ELR (cell line): ENCODE results near the gene SMIM7.
A peak's percentile ranks its signal among the peaks of the same experiment; 100 is the strongest.
"Not testable (repeated sequence)": the region's sequence is repeated elsewhere in the genome, so short reads cannot be mapped to it uniquely, and the experiment has no call there.

ENCODE experiments used
- DNase-seq: peaks from one replicate; pipeline ENCODE4 v3.0.0-alpha.2; 2015; ENCODE audit warnings: low read depth

The SMIM7 gene

DNA sequence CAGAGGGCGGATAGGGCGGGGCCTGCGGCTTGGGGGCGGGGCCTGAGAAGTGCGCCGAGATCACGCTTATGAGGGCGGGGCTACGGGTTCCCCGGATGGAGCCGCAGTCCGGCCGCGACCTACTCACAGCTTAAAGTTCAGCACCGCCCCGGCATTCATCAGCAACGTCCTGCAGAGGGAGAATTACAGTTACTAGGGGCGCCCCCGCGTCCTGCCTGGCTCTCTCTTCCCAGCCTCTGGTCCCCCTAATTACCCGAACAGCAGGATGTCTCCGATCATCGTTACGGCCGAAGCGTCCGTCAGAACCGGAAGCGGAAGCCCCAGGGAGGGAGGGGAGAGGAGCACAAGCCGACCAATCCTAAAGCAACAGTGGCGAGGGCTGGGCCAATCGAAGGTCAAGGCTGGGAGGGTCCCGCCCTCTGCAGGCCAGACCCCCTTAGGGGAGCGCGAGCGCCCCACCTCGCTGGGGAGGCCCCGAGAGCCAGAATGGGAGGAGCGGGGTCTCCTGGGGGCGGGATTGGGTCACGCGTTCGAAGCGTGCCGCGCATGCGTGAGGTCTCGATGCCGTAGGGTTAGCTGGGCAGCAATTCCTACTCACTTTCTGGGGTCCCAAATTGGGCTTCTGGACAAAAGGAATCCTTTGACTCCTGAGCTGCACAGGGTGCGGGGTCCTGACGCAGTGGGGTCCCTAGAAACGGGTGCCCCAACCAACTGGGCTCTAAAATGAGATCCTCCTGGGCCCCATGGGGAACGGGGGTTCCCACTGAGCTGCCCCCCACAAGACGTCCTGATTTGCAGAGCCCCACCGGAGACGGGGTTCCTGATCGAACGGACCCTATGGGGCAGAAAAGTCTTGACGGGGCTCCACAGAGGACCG lies at the start of gene SMIM7:
Gene SMIM7 (minus strand): TSS at position 313 of the 877 bp plus-strand sequence. CDS start 34 bp downstream, at position 279.
- peak; percentile 99 for DNase-seq

DNA sequence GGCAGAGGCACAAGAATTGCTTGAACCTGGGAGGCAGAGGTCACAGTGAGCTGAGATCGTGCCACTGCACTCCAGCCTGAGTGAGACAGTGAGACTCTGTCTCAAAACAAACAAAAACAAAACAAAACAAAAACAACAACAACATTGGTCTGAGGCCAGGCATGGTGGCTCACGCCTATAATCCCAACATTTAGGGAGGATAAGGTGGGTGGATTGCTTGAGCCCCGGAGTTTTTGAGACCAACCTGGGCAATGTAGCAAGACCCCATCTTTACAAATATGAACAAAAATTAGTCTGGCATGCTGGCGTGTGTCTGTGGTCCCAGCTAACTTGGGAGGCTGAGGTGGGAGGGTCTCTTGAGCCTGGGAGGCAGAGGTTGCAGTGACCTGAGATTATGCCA lies 43.7 kb upstream of the SMIM7 start:
- DNase-seq, result no peak

DNA sequence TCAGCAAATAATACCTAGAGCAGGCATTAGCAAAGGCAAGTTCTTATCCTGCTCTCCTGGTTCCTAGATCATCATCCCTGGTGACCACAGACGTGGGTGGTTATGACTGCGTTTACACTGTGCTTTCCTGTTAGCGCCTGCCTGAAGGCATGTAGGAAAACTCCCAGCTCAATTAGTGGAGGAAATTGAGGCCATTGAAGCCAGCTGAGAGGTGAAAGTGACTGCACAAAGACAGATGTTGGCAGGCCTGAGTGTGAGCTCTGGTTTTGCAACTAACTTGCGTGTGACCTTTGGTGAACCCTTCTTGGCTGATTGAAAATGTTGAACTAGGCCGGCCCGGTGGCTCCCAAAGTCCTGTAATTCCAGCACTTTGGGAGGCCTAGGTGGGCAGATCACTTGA lies 42.2 kb upstream of the SMIM7 start:
- peak; percentile 58 for DNase-seq

DNA sequence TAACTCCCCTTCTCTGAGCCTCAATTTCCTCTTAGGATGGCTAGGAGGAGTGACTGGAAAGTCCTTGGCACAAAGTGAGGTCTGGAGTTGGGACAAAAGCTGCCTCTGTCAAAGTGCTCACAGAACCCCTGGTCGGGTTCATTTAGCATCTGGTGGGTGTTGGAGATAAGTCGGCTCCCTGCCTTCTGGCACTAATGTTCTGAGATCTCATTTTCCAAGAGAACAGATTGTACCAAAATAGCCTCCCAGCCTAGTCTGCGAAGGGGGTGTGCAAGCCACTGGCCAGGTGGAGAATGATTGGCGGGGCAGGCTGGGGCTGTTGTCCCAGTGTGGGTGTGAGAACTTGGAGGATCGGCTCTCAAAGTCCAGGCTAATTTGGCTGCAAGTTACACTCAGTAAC lies 39.0 kb upstream of the SMIM7 start:
- DNase-seq, result no peak

DNA sequence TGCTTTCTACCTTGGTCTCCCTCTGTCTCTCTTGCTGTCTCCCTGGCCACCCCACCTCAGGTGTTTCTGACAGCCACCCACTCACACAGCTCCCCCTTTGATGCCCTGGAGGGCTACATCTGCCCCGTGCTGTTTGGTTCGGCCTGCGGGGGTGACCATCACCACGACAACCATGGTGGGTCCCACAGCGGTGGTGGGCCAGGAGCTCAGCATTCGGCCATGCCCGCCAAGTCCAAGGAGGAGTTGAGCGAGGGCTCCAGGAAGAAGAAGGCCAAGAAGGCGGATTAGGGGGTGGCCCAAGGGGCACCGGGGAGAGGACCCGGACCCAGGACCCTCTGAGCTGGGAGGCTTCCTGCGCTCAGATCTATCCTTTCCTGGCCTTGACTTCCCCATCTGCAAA lies 28.1 kb upstream of the SMIM7 start:
- DNase-seq, result no peak

DNA sequence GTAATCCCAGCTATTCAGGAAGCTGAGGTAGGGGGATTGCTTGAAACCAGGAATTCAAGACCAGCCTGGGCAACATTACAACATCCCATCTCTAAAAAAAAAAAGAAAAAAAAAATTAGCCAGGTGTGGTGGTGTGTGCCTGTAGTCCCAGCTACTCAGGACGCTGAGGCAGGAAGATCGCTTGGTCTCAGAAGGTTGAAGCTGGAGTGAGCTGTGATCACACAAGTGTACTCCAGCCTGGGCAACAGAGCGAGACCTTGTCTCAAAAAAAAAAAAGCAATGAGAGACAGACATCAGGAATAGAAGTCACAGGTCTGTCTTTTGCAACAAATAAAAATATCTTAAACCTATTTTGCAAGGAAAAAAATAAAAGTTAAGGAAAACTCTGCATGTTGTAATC lies 24.3 kb upstream of the SMIM7 start:
- no peak for DNase-seq

DNA sequence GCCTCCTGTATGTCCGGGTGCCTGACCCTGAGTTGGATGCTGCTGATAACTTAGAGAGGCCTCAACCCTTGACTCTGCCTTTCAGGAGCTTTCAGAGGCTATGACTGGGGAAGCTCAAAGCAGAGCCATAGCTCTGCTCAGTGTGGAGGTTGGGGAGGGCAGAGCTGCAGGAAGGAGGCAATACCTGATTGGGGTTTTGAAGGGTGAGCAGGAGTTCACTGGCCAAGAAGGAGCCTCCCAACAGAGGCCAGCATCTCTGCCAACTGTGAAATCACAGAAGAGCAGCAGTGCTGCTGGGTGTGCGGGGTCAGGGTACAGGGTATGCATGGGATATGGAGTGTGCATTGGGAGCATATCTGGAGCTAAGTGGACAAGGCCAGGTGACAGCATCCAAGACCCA lies 22.6 kb upstream of the SMIM7 start:
- no peak for DNase-seq

DNA sequence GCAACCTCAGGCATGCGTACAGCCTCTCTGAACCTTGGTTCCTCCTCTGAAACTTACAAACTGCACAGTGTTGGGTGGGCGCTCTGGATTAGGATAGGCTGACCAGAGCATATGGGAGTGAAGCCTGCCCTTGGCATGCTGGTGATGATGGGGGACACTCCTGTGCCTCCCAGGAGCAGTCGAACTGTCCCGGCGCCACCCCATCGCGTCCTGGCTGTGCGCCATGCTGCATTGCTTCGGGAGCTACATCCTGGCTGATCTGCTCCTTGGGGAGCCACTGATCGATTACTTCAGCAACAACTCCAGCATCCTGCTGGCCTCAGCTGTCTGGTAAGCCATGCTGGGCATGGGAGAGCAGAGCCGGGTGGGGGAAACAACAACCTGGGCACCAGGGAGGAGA lies 19.9 kb upstream of the SMIM7 start:
- DNase-seq, result no peak

DNA sequence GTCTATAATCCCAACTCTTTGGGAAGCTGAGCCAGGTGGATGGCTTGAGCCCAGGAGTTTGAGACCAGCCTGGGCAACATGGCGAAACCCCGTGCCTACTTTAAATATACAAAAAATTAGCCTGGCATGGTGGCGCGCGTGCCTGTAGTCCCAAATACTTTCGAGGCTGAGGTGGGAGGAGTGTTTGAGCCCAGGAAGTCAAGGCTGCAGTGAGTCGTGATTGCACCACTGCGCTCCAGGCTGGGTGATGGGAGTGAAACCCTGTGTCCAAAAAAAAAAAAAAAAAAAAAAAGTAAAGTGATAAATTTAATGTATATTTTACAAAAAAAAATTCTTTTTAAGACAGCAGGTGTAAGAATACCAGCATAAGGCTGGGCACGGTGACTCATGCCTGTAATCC lies 18.6 kb upstream of the SMIM7 start:
- DNase-seq, result peak; percentile 26

DNA sequence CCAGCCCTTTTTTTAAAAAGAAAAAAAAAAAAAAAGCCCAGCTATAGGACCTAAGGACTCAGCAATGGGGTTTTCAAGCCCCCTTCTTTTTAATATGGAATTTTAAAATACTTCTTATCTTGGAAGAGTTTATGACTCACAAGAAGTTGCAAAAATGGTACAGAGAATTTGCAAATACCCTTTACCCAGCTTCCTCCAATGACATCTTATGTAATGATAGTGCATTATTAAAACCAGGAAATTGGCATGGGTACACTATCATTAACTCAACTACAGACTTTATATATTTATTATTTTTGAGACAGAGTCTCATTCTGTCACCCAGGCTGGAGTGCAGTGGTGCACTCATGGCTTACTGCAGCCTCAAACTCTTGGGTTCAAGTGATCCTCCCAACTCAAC lies 17.1 kb upstream of the SMIM7 start:
- DNase-seq, result no peak

DNA sequence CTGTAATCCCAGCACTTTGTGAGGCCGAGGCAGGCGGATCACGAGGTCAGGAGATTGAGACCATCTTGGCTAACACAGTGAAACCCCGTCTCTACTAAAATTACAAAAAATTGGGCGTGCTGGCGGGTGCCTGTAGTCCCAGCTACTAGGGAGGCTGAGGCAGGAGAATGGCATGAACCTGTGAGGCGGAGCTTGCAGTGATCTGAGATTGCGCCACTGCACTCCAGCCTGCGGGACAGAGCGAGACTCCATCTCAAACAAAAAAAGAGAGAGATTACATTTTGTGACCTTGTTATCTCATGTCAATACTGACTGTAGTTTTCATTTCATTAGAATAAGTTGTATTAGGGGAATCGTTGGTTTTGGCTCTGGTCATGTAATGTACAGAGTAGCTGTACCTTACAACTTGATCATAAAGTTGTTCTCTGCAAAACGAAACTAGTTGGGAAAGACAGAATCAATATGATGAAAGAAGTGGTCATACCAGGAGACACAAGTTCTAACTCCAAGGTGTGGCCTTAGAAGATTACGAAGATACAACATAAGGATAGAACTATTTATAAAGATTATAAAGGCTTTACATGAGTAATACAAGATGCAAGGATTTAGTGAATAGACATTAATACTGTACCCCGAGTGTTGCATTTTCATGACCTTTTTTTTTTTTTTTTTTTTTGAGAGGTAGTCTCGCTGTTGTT lies 16.3 kb upstream of the SMIM7 start:
- DNase-seq, result no peak

DNA sequence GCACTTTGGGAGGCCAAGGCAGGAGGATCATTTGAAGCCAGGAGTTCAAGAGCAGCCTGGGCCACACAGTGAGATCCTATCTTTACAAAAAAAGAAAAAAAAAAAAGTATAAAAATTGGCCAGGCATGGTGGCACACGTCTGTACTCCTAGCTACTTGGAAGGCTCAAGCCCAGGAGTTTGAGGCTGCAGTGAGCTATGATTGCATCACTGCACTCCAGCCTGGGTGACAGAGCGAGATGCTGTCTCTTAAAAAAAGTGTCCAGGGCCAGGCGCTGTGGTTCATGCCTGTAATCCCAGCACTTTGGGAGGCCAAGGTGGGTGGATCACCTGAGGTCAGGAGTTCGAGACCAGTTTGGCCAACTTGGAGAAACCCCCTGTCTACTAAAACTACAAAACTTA lies 13.9 kb upstream of the SMIM7 start:
- DNase-seq, result not testable (repeated sequence)

DNA sequence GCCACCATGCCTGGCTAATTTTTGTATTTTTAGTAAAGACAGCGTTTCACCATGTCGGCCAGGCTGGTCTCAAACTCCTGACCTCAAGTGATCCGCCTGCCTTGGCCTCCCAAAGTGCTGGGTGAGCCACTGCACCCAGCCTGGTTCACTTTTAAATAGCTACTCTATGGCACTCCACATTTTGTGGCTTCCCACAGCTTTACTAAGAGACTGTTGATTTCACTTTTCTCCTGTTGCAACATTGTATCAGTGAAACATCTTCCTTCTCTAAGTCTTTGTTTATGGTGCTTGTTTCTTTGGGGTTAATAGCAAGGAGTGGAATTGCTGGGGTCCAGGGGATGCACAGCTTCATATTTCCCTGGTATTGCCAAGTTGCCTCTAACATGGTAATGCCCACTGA lies 13.3 kb upstream of the SMIM7 start:
- no peak for DNase-seq

DNA sequence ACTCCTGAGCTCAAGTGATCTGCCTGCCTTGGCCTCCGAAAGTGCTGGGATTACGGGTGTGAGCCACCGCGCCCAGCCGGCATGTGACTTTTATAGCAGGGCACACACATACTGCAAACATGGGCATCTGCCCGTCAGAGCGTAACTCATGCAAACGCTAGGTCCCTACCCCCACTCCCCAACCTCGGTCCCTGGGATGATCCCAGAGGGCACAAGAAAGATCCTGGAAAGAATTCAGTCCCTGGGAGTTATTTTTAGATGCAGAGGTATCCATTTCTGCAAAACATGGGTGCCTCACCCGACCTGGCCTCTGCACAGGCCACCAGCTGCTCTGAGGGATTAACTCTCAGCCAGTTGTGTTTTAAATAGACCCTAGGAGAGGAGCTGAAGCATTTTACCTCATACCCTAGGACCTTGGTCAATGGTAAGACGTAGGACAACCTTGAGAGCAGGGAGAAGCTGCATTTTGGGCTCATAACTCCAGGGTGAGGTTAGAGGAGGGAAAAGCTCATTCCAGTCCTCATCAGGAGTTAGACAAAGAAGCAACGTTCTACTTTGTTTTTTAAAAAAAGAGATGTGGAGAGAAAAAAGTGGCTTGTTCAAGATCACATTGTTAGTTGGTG lies 11.8 kb upstream of the SMIM7 start:
- no peak for DNase-seq

DNA sequence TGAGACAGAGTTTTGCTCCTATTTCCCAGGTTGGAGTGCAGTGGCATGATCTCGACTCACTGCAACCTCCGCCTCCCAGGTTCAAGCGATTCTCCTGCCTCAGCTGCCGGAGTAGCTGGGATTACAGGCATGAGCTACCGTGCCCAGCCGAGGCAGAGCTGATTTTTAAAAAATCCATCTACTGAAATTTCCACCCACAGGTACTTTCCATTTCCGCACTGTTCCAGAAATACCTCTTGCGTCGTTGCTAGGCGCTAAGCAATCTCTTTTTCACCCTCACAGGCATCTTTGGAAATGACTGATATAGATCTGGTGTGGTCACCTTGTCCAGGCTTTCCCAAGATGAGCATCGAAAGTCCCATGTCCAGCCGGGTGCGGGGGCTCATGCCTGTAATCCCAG lies 10.3 kb upstream of the SMIM7 start:
- no peak for DNase-seq

DNA sequence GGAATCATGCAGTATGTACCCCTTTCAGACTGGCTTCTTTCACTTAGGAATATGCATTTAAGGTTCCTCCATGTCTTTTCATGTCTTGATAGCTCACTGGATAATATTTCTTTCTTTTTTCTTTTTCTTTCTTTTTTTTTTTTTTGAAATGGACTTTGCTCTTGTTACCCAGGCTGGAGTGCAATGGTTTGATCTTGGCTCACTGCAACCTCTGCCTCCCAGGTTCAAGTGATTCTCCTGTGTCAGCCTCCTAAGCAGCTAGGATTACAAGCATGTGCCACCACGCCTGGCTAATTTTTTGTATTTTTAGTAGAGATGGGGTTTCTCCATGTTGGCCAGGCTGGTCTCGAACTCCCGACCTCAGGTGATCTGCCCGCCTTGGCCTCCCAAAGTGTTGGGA lies 8.8 kb upstream of the SMIM7 start:
- DNase-seq, result not testable (repeated sequence)

DNA sequence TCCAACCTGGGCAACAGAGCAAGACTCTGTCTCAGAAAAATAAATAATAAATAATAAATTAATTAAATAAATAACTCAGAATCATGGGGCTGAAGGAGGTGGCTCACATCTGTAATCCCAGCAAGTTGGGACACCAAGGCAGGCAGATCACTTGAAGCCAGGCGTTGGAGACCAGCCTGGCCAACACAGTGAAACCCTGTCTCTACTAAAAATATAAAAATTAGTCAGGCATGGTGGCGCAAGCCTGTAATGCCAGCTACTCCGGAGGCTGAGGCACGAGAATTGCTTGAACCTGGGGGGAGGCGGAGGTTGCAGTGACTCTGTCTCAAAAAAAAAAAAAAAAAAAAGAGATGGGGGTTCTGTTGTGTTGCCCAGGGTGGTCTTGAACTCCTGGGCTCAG lies 8.2 kb upstream of the SMIM7 start:
- DNase-seq, result no peak

DNA sequence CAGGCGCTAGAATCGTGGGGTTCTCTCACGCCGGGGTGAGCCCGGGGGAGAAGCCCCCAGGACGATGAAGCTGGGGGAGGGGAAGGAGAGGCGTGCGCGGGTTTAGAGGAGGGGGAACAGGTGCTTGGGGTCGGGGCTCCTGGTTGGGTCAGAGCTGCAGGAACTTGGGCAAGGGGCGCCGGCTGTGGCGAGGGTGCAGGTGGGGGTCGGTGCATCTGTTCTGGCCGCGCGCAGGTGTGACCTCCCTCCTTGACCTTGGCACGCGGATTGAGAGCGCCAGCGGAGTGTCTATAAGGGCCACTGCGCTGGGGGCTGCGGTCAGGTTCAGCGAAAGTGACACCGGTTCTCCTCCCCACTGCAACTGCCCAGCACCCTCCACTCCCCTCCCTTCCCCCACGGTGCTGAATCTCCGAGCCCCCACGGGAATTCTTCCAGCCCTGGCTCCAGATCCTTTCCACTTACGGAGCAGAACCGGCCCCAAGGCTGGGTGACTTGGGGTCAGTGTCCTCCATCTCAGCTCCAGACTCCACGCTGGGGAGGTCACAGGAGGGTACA lies 1.6 kb upstream of the SMIM7 start:
- DNase-seq, result no peak

DNA sequence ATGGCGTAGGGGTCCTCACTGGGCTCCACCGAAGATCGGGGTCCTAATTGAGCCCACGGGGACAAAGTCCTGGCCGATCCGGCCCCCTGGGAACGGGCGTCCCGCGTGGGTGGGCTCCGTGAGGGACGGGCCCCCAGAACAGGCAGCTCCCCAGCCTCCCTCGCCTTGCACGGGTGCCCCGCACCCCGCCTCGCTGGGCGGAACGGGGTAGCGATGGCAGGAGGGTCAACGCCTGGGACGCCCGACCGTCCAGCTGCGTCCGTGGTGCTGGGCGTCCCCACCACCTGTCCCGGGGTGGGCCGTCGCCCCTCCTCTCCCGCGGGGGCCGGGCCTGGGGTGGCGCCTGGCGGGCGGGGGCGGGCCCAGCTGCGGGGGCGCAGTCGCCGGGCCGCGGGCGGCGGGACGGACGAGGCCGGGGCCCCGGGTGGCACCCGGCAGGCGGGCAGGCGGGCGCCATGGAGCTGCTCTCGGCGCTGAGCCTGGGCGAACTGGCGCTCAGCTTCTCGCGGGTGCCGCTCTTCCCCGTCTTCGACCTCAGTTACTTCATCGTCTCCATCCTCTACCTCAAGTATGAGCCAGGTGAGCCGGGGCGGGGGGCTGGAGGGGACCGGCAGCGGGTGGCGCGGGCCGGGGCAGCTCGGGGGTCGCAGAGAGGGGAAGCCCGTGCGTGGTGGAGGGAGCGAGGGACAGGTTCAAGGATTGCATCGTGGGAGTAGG lies 977 bp upstream of the SMIM7 start, which contains the start of gene TMEM38A:
Gene TMEM38A (plus strand): TSS at position 377 of the 717 bp plus-strand sequence. CDS start 79 bp downstream, at position 456.
- peak; percentile 37 for DNase-seq

DNA sequence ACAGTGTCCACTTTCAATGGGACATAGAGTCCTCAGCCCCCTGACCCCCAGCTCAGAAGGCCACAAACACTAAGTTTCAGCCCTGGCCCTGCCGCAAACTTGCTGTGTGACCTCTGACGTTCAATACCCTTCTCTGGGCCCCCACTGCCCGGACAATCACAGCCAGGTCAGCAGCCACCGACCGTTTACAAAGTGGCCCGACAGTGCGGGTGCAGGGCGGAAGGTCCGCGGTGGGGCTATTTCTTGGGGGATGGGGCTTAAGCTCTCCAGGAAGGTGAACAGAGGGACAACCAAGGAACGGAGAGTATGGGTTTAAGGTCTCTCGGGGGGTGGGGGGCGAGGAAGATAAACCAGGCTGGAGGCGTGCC lies 496 bp downstream of the SMIM7 start:
- DNase-seq, result no peak

DNA sequence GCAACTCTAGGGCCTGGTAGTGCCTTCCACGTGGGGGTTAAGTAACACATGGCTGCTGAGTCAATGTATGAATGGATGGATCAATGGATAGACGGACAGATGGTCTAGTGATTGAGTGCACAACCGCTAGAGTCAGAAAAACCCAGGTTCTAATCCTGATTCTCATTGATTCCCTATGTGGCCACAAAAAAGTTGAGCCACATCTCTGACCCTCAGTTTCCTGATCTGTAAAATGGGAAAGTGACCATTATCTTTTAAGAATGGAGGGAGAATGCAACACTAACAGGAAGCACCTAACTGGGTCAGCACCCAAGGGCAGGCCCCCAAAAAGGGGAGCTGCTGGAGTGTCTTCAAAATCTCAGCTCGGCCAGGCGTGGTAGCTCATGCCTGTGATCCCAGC lies 2.6 kb downstream of the SMIM7 start:
- DNase-seq, result no peak

DNA sequence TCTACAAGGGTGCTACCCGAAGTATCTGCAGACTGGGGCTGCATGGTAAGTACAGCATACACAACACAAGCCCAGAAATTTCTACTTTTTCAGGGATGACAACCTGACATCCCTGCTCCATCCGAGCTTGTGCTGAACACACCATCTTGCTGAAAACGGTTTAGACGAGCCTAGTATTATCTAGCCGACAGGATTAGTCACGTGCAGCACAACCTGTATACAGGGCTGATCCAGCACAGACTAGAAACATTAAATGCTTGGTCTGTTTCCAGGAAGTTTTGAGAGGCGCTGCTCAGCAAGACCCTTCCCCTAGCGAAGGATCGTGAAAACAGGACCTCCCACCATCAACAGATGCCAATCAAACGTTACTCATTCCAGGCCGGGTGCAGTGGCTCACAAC lies 4.2 kb downstream of the SMIM7 start:
- no peak for DNase-seq
